SIG-M5 treated with dmso at 0.1 percent for 504 hours (cell line): ENCODE measurements around the gene FEV.

Source experiments
- DNase-seq: peaks from one replicate; lab custom pipeline; 2025; ENCODE audit not compliant: unreplicated experiment; lab: John Stamatoyannopoulos, UW

FEV gene

GRCh38 chr2:218993345-218994315 lies 8.6 kb upstream of the FEV start, which contains the start of gene CRYBA2:
Gene CRYBA2, minus strand, starts transcription at chr2:218993422. Its CDS starts 246 bp downstream, at chr2:218993176.
- no peak for DNase-seq

- no peak for DNase-seq
Measured at GRCh38 chr2:218992703-218993344, 7.8 kb upstream of the FEV start.

GRCh38 chr2:218992196-218992595 lies 7.2 kb upstream of the FEV start:
- DNase-seq: no peak

- DNase-seq: no peak
Measured at GRCh38 chr2:218991674-218992168, 6.7 kb upstream of the FEV start.

DNA sequence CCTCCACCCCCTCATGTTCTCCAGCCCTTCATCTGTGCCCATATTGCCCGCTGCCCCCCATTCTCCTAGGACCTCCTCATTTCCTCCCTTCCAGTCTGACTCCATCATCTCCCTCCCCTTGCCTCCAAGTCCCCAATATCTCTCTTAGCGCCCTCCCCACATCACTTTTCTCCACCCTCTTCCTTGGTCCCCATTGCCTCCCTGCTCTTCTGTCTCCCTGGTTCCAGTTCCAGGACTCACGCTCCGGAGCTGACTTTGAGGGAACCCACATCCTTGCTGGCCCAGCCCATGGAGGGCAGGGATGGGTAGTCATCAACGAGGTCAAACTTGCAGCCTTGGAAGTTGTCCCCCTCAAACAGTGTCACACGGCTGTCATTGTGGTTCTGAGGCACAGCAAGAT lies 5.6 kb upstream of the FEV start:
- DNase-seq: no peak

DNA sequence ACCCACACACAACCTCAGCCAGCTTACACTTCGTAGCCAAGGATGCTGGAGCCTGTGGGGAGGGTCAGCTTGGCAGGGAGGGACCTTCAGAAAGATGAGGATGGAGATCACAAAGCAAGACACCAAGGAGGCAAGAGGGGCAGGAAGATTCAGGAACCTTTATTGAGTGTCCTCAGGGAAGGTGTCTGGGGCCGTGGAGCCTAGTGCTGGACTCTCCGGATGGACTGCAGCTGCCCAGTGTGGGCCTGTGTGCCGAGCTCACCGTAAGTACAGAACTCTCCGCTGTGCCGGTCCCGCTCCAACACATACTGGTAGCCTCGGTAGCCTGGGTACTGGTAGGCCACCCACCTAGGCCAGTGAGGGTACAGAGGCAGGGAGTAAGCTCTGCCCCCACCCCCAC lies 5.1 kb upstream of the FEV start:
- DNase-seq: no peak

GRCh38 chr2:218988650-218989049 lies 3.7 kb upstream of the FEV start:
- DNase-seq: no peak

GRCh38 chr2:218988164-218988563 lies 3.2 kb upstream of the FEV start:
- DNase-seq: no peak

DNA sequence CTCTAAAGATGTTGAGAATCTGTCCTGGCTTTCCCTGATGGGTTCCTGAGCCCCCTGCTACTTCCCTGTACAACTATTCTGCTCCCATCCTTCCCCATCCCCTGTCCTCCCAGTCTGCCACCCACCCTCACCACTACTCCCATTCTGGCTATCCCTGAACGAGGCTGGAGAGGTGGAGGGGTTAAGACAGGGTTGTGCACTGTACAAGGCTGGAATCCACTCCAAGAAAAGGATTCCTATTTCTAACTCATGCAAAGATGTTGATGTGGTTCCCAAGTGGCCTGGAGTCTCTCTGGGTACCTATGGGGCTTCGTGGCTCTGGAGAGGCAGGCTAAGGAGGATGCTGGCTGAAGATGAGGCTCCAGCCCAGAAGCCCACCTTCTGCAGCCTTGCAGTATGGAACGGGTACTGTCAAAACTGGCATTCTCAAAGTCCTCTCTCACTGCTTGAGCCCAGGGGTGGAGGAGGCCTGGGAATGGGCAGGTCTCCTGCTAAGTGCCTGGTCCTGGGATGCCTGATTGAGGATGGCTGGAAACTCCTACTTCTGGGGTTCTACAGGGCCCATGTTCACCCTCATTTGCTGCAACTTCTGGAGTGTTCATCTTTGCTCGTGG lies 1.3 kb upstream of the FEV start:
- DNase-seq: no peak

- no peak for DNase-seq
Measured at GRCh38 chr2:218985325-218986091, 524 bp upstream of the FEV start.

GRCh38 chr2:218984239-218985020 lies 554 bp downstream of the FEV start:
- no peak for DNase-seq

DNA sequence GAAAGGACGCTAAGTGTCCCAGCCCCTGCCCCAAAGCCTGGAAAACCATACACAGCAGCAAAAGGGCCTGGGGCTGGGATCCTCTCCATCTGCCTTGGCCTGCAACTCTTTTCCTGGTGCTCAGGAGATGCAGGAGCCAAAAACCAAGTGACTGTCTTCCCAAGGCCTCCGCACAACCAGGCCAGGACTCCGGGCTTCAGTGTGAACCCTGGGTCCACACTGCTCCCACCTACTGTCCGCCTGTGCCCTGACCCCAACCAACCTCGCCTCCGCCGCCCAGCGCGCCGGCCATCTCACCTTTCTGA lies 1.1 kb downstream of the FEV start:
- DNase-seq: no peak

- no peak for DNase-seq
Measured at GRCh38 chr2:218983263-218983933, 1.6 kb downstream of the FEV start.

DNA sequence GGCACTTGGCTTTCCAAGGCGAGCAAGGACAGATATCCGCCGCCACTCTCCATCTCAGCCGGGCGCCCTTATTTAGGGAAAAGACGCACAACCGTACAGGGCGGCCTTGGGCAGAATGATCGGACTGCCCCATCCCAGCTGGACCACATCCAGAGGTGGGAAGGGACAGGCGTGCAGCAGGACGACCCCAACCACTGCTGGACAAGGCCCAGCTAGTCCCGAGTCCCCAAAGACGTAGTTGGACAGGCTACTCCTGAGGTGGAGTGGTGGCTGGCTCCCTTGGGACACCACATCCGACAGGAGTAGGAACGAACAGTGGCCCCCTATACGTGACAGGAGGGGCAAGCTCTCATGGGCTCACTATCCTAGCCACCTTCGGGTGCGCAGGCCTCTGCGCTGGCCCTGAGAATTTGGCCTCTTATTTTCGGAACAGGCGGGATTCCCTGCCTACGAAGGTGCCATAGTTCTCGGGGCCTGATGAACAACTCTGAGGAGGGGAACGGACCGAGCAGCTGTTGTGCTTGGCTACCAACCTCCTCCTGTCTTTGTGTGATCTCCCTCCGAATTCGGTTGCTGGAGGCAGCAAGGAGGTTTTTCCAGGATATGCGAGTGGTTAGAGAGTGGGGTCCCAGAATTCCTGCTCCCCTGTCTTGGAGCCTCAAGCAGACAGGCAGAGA lies 2.3 kb downstream of the FEV start:
- DNase-seq: no peak

- DNase-seq: no peak
Measured at GRCh38 chr2:218981881-218982585, 3.0 kb downstream of the FEV start.

DNA sequence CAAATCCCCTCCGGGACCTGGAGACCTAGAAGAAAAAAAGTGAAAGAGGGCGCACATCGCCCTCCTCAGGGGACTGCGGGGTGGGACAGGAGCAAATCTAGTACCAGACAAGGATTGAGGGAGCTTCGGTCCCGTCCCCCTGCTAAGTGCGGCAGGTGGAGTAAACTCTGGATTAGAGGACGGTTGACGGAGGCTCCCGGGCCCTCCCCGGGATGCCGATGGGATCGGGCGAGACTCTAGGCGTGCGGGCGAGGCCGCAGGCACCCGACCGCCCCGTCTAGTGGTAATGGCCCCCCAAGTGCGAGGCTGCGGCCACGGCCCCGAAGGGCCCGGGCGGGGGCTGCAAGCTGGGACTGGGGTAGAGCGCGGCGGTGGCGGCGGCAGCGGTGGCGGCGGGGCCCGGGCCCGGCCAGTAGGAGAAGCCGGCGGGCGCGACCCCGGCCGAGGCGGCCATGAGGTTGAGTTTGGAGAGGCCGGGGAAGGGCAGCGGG lies 3.5 kb downstream of the FEV start:
- DNase-seq: no peak

DNA sequence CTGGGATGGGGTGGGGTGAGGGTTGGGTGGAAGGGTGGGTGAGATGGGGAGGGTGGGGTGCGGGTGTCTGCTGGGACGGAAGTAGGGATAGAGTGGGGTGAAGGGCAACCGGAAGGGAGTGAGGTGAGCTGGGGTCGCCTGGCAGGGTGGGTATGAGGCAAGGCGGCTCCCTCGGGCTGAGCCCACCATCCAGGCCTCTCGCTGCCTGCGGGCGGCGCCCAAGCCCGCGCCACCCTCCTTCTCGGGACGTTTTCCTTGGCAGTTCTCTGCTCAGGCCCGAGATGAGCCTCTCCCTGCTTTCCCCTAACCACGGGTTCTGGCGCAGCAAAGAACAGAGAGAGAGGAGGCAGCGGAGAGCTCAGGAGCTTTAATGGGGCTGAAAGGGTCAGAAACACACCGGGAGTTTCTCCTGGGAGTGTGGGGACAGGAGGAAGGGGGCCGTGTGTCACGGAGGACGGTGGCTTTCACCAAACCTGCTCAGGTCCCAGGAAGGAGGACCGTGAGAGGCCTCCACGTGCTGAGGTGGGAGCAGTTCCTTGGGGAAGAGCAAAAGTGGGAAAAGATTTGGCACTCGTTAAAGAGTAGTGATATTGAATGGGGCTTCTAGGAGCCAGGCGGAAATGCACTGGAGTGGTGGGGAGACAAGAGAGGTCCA lies 4.1 kb downstream of the FEV start:
- no peak for DNase-seq
